Glutamatergic neuron (in vitro differentiated cells): ENCODE measurements around the gene MRE11. TPM values are rescaled to one million over a fixed set of nuclear protein-coding genes. Genes with fewer than 3 reads are reported as not detected.

ENCODE experiments used
- DNase-seq: peaks from one replicate; pipeline ENCODE4 v3.0.0; 2022
- H3K27ac Mint-ChIP-seq: one replicate; pipeline ENCODE4 v1.8.0; 2020; ENCODE audit warnings: mild to moderate bottlenecking, mixed read lengths, inconsistent platforms; ENCODE audit not compliant: unreplicated experiment
- H3K27me3 Mint-ChIP-seq: one replicate; pipeline ENCODE4 v1.8.0; 2020; ENCODE audit warnings: mild to moderate bottlenecking, moderate library complexity, mixed read lengths, inconsistent platforms; ENCODE audit not compliant: unreplicated experiment
- H3K36me3 Mint-ChIP-seq: one replicate; pipeline ENCODE4 v1.8.0; 2020; ENCODE audit warnings: mild to moderate bottlenecking, mixed read lengths, inconsistent platforms; ENCODE audit not compliant: unreplicated experiment
- H3K4me1 Mint-ChIP-seq: one replicate; pipeline ENCODE4 v1.8.0; 2020; ENCODE audit warnings: mild to moderate bottlenecking, low read depth, mixed read lengths, inconsistent platforms; ENCODE audit not compliant: unreplicated experiment
- H3K4me3 Mint-ChIP-seq: one replicate; pipeline ENCODE4 v1.8.0; 2020; ENCODE audit warnings: mild to moderate bottlenecking, mixed read lengths, inconsistent platforms; ENCODE audit not compliant: unreplicated experiment
- H3K9me3 Mint-ChIP-seq: one replicate; pipeline ENCODE4 v1.8.0; 2020; ENCODE audit warnings: mild to moderate bottlenecking, moderate library complexity, mixed read lengths, inconsistent platforms; ENCODE audit not compliant: unreplicated experiment
- total RNA-seq: library from RNA; stranded (reverse); fragmentation: NEBNext Ultra II Directional; extraction: Animal tissue kit (Norgen Biotek cat#: 25700); gene quantifications from one replicate; pipeline ENCODE4 v1.2.1, GENCODE V29; 2021; ENCODE audit not compliant: unreplicated experiment
- TF ChIP-seq, protein P1 (sequence below): fragments of 200-600 bp; sonication (generic); IDR thresholded peaks from one replicate; pipeline ENCODE4 v1.5.0; 2021; ENCODE audit not compliant: partially characterized antibody, unreplicated experiment

Gene MRE11
- total RNA-seq, 1 donor from 2014 or later: 14.4 TPM

DNA sequence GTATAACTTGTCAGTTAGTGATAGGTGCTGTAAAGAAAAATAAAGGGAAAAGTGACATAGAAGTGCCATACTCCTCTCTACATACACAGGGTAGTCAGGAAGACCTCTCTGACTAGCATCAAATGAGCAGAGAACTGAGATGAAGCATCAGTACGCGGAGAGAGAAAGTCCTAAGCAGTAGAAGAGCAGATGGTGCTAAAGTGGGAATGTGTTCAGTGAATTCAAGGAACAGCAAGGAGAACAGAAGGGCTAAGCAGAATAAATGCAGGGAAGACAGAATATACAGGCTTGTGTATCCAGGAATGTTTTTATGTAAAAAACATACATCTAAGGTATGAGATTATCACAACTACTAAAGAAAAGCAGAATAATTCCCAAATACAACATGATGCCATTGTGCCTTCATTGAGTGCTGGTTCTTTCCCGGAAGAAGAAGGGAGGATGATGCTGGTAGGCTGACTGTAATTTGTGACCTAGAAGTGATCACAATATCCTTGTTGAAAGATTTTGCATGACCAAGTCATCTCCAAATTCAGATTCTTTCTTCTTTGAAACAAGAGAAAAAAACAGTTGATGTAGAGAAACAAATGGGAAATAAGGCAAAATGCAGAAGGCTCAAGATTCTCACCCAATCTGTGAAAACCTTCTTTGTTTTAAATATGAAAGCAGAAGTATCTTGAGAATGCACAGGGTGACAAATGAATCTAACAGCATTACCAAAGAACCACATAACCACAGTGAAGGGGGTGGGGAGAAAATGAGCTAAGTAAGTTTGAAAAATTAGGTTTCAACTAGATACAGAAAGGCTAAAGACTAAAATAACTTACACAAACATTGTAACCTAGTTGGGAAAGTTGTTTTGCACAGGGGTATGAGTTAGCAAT is 20.5 kb downstream of the MRE11 start:
- peak overlapping the region; percentile 10 for H3K27ac Mint-ChIP-seq
- H3K4me1 Mint-ChIP-seq: peaks cover 4% of the 10 kb centered on the region
- no peak overlapping the region for H3K4me3 Mint-ChIP-seq
- H3K36me3 Mint-ChIP-seq: no peaks in the 10 kb centered on the region
- no peaks in the 10 kb centered on the region for H3K9me3 Mint-ChIP-seq
- TF ChIP-seq, protein P1, sequence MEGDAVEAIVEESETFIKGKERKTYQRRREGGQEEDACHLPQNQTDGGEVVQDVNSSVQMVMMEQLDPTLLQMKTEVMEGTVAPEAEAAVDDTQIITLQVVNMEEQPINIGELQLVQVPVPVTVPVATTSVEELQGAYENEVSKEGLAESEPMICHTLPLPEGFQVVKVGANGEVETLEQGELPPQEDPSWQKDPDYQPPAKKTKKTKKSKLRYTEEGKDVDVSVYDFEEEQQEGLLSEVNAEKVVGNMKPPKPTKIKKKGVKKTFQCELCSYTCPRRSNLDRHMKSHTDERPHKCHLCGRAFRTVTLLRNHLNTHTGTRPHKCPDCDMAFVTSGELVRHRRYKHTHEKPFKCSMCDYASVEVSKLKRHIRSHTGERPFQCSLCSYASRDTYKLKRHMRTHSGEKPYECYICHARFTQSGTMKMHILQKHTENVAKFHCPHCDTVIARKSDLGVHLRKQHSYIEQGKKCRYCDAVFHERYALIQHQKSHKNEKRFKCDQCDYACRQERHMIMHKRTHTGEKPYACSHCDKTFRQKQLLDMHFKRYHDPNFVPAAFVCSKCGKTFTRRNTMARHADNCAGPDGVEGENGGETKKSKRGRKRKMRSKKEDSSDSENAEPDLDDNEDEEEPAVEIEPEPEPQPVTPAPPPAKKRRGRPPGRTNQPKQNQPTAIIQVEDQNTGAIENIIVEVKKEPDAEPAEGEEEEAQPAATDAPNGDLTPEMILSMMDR: no peak
- DNase-seq: no peak
- H3K27me3 Mint-ChIP-seq: no peaks in the 10 kb centered on the region

DNA sequence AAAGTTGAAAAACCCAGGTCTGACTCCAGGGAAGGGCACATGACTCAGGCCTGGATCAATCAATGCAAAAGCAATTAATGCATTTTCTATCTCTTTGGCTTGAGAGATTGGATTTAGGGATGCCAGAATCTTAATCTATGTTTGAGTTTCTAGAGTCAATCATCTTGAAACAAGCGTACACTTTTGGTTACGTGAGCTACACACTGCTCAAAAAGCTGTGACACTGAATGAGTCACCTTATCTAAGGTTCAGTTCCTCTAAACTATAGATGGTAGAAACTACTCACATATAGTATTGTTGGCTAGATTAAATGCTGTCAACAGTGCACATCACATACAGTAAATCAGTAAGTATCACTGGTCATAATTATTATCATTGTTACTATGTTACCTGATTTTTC is 24.2 kb downstream of the MRE11 start:
- H3K9me3 Mint-ChIP-seq: no peaks in the 10 kb centered on the region
- no peak overlapping the region for H3K27ac Mint-ChIP-seq
- TF ChIP-seq, protein P1: no peak
- H3K4me1 Mint-ChIP-seq: peaks cover 4% of the 10 kb centered on the region
- H3K27me3 Mint-ChIP-seq: no peaks in the 10 kb centered on the region
- DNase-seq: no peak
- no peak overlapping the region for H3K4me3 Mint-ChIP-seq
- H3K36me3 Mint-ChIP-seq: no peaks in the 10 kb centered on the region

DNA sequence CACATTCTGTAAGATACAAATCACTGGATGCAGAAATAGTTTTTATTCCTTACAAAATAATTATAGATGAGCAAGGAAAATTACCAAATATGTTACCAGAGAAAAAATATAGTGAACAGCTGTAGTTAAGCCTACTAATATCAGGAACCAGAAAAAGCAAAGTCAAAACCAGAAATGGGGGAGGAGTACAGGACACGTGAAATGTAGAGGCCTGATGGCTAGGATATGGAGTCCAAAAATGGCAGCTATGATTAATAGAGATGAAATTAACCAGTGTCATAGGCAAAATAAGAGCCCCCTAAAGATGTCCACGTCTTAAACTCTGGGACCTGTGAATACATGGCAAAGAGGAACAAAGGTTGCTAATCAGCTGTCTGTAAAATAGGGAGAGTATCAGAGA is 34.1 kb downstream of the MRE11 start:
- Mint-ChIP-seq H3K27me3 (peaks cover 5% of the 10 kb centered on the region), H3K36me3 (no peaks in the 10 kb centered on the region), H3K9me3 (peaks cover 1% of the 10 kb centered on the region), H3K27ac (no peak overlapping the region), H3K4me1 (no peaks in the 10 kb centered on the region), H3K4me3 (no peak overlapping the region)
- DNase-seq: no peak
- TF ChIP-seq, protein P1: no peak

DNA sequence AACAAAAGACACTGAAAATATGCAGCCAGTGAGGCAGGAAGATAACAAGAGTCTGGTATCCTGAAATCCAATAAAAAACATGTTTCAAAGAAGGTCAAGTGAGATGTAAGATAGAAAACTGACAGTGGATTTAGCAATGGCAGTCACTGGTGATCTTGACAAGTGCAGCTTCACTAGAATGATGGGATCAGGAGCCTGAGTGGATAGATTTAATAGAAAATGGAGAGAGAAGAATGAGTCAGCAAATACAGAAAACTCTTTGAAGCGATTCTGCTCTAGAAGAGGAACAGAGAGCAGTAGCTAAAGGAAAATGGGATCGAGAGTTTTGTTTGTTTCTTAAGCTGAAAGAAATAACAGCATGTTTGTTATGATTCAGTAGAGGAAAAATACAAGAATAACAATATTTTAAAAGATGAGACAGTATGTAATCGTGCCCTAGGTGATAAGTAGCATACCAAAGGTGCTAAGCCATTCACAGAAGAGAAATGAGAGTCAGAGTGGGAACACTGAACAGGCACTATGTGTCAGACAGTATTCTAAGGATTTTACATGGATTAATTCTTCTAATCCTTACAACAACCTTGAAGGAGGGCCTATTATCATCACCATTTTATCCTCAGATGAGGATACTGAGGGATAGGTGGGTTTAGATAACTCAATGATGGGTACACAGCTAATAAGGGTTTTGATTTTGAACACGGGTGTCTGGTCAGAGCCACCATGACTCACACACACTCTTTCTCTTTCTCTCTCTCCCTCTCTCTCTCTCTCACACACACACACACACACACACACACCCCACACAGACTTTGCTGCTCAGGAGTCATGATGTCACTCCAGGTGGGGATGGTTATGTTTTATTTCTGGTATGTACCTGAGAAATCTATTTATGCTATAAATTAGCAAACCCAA is 36.3 kb downstream of the MRE11 start:
- H3K4me1 Mint-ChIP-seq: no peaks in the 10 kb centered on the region
- no peak overlapping the region for H3K4me3 Mint-ChIP-seq
- TF ChIP-seq, protein P1: no peak
- DNase-seq: no peak
- peaks cover 5% of the 10 kb centered on the region for H3K27me3 Mint-ChIP-seq
- no peak overlapping the region for H3K27ac Mint-ChIP-seq
- H3K36me3 Mint-ChIP-seq: no peaks in the 10 kb centered on the region
- peaks cover 1% of the 10 kb centered on the region for H3K9me3 Mint-ChIP-seq
